Dendritic cell treated with granulocyte-macrophage colony-stimulating factor and Interleukin-4, amounts not matched to agents 40 ng/mL and 50 ng/mL, for 4 days (primary cell): Measurements from ENCODE around the gene TMEM45B.
"Not testable (repeated sequence)": the region's sequence is repeated elsewhere in the genome, so short reads cannot be mapped to it uniquely, and the experiment has no call there.

Experiments
- H3K27ac Mint-ChIP-seq: one replicate; pipeline ENCODE4 v1.8.0; 2022; ENCODE audit warnings: mild to moderate bottlenecking, mixed read lengths
- H3K27me3 Mint-ChIP-seq: one replicate; pipeline ENCODE4 v1.8.0; 2022; ENCODE audit warnings: mild to moderate bottlenecking, mixed read lengths
- H3K36me3 Mint-ChIP-seq: one replicate; pipeline ENCODE4 v1.8.0; 2022; ENCODE audit warnings: low read depth, mixed read lengths
- H3K4me1 Mint-ChIP-seq: one replicate; pipeline ENCODE4 v1.8.0; 2022; ENCODE audit warnings: low read depth, mixed read lengths
- H3K4me3 Mint-ChIP-seq: one replicate; pipeline ENCODE4 v1.8.0; 2022; ENCODE audit warnings: mild to moderate bottlenecking, moderate library complexity, mixed read lengths
- H3K9me3 Mint-ChIP-seq: one replicate; pipeline ENCODE4 v1.8.0; 2022; ENCODE audit warnings: mixed read lengths
- intact Hi-C: fragments of 100-400 bp; cut with micrococcal nuclease; formaldehyde crosslinking; loops from one replicate; pipeline ENCODE4 v1.15.0; 2022

TMEM45B gene

DNA sequence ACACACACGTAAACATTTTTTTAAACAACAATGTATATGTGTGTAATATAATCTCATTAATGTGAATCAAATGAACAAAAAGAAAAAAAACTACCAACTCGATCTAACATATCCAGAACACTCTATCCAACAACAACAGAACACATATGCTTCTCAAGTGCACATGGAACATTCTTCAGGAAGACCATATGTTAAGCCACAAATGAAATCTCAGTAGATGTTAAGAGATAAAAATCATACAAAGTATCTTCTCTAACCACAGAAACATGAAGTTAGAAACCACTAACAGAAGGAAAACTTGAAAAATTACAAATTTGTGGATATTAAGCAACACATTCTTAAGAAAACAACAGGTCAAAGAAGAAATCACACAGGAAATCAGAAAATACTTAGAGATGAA is 25.5 kb upstream of the TMEM45B start:
- H3K36me3 Mint-ChIP-seq, result no peaks in the 10 kb centered on the region
- intact Hi-C loops, result no loop called here
- peaks cover 8% of the 10 kb centered on the region for H3K9me3 Mint-ChIP-seq
- peak overlapping the region; percentile 79 for H3K27ac Mint-ChIP-seq
- no peaks in the 10 kb centered on the region for H3K27me3 Mint-ChIP-seq
- H3K4me1 Mint-ChIP-seq, result peaks cover 50% of the 10 kb centered on the region
- H3K4me3 Mint-ChIP-seq, result no peak overlapping the region

DNA sequence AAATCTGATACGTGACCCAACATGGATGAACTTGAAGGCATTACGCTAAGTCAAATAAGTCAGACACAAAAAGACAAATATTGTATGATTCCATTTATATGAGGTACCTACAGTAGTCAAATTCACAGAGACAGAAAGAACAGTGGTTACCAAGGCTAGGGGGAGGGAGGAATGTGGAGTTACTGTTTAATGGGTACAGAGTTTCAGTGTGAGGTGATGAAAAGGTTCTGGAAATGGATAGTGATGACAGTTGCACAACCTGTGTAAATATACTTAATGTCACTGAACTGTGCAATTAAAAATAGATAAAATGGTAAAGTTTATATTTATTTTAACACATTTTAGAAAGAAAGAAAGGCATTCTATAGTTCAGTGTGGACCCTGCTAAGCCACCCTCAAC is 24.1 kb upstream of the TMEM45B start:
- Mint-ChIP-seq H3K27me3 (no peaks in the 10 kb centered on the region), H3K9me3 (peaks cover 16% of the 10 kb centered on the region), H3K4me1 (peaks cover 40% of the 10 kb centered on the region), H3K27ac (peak overlapping the region; percentile 79), H3K4me3 (no peak overlapping the region), H3K36me3 (no peaks in the 10 kb centered on the region)
- intact Hi-C loops, result no loop called here

DNA sequence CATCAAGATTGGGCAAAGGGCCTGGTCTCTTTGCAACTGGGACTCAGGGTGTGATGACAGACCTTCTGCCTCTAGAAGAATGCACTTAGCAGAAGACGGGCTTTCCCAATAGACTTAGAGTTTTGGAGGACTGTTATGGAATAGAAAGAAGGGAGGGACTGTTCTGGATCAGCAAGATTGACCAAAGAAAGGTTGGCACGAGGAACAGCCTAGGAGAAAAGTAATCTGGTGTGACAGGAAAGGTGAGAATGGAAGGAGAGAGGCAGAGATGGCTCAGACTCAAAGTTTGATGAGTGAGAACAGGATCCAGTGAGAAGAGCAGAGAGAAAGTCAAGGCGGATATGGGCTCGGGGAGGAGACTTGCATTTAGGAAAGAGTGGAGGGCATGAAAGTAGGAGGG is 23.0 kb upstream of the TMEM45B start:
- H3K4me1 Mint-ChIP-seq, result peaks cover 40% of the 10 kb centered on the region
- no peaks in the 10 kb centered on the region for H3K36me3 Mint-ChIP-seq
- intact Hi-C loops, result no loop called here
- peaks cover 16% of the 10 kb centered on the region for H3K9me3 Mint-ChIP-seq
- peak overlapping the region; percentile 2 for H3K27ac Mint-ChIP-seq
- H3K4me3 Mint-ChIP-seq, result no peak overlapping the region
- H3K27me3 Mint-ChIP-seq, result peaks cover 6% of the 10 kb centered on the region

DNA sequence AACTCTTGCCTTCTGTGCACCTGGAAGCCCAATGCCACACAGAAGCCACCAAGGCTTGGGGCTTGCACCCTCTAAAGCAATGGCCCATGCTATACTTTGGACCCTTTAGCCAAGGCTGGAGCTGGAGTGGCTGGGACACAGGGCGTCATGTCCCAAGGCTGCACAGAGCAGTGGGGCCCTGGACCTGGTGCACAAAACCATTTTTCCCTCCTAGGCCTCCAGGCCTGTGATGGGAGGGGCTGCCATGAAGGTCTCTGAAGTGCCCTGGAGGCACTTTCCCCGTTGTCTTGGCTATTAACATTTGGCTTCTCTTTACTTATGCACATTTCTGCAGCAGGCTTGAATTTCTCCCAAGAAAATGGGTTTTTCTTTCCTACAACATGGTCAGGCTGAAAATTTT is 20.6 kb upstream of the TMEM45B start:
- Mint-ChIP-seq H3K9me3 (peaks cover 33% of the 10 kb centered on the region), H3K36me3 (no peaks in the 10 kb centered on the region), H3K4me3 (no peak overlapping the region), H3K27me3 (peaks cover 11% of the 10 kb centered on the region), H3K4me1 (peaks cover 35% of the 10 kb centered on the region), H3K27ac (no peak overlapping the region)
- intact Hi-C loops, result no loop called here

DNA sequence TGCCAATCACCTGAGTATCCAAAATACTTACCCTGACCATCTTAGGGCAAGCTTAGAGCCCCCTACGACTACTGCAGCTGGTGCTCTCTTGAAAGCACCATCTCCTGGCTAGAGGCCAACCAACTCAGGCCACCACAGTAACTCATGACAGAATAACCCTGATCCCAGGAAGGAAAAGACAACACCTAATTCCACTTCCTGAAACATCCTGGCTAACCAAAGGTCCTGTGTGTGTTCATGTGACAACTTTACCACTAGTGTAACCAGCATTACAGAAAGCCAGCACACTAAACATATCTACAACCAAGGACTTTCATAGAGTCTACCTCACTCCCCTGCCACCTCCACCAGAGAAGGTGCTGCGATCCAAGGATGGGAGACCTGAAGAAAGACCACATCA is 17.4 kb upstream of the TMEM45B start:
- peaks cover 9% of the 10 kb centered on the region for H3K4me1 Mint-ChIP-seq
- peak overlapping the region; percentile 55 for H3K27ac Mint-ChIP-seq
- intact Hi-C loops, result no loop called here
- H3K27me3 Mint-ChIP-seq, result peaks cover 20% of the 10 kb centered on the region
- H3K36me3 Mint-ChIP-seq, result no peaks in the 10 kb centered on the region
- no peak overlapping the region for H3K4me3 Mint-ChIP-seq
- peaks cover 33% of the 10 kb centered on the region for H3K9me3 Mint-ChIP-seq

DNA sequence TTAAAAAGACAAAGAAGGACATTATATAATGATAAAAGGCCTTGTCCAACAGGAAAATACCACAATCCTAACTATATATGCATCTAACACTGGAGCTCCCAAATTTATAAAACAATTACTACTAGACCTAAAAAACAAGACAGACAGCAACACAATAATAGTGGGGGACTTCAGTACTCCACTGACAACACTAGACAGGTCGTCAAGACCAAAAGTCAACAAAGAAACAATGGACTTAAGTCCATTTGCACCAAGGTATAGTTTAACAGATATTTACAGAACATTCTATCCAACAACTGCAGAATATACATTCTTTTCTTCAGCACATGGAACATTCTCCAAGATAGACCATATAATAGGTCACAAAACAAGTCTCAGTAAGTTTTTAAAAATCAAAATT is 15.5 kb upstream of the TMEM45B start:
- H3K27ac Mint-ChIP-seq, intact Hi-C loops, H3K36me3 Mint-ChIP-seq, H3K4me1 Mint-ChIP-seq, H3K4me3 Mint-ChIP-seq: not testable (repeated sequence)
- H3K27me3 Mint-ChIP-seq, result peaks cover 34% of the 10 kb centered on the region
- H3K9me3 Mint-ChIP-seq, result peaks cover 26% of the 10 kb centered on the region

DNA sequence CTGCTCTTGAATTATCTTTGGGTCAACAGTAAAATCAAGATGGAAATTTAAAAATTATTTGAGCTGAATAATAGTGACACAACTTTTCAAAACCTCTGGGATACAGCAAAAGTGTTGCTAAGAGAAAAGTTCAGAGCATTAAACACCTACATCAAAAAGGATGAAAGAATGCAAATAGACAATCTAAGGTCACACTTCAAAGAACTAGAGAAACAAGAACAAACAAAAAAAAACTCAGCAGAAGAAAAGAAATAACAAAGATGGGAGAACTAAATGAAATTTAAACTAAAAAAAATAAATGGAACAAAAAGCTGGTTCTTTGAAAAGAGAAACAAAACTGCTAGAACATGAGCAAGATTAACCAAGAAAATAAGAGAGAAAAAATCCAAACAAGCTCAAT is 15.0 kb upstream of the TMEM45B start:
- Mint-ChIP-seq H3K27ac (no peak overlapping the region), H3K4me3 (no peak overlapping the region), H3K9me3 (peaks cover 21% of the 10 kb centered on the region), H3K27me3 (peaks cover 39% of the 10 kb centered on the region), H3K4me1 (peaks cover 6% of the 10 kb centered on the region), H3K36me3 (no peaks in the 10 kb centered on the region)
- intact Hi-C loops, result no loop called here

DNA sequence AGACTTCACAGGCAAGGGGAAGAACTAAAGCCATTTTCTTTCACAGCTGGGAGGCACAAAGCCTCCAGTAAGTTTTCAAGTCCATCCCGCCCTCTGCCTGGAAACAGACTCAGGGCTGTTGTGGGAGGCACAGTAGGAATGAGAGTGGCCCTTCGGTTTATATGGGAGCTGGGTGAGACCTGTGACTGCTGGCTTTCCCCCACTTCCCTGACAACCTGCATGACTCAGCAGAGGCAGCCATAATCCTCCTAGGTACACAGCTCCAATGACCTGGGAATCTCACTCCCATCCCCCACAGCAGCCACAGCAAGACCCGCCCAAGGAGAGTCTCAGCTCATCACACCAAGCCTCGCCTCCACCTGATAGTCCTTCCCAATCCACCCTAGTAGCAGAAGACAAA is 12.1 kb upstream of the TMEM45B start:
- H3K27me3 Mint-ChIP-seq, result peaks cover 38% of the 10 kb centered on the region
- H3K9me3 Mint-ChIP-seq, result peaks cover 16% of the 10 kb centered on the region
- no peak overlapping the region for H3K4me3 Mint-ChIP-seq
- H3K4me1 Mint-ChIP-seq, result peaks cover 25% of the 10 kb centered on the region
- intact Hi-C loops, result no loop called here
- H3K27ac Mint-ChIP-seq, result peak overlapping the region; percentile 23
- no peaks in the 10 kb centered on the region for H3K36me3 Mint-ChIP-seq

DNA sequence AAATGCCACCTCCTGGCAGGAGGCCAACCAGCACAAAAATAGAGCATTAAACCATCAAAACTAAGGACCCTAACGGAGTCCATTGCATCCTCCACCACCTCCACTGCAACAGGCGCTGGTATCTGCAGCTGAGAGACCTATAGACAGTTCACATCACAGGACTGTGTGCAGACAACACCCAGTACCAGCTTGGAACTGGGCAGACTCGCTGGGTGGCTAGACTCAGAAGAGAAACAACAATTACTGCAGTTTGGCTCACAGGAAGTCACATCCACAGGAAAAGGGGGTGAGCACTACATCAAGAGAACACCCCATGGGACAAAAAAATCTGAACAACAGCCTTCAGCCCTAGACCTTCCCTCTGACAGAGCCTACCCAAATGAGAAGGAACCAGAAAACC is 11.6 kb upstream of the TMEM45B start:
- Mint-ChIP-seq H3K36me3 (no peaks in the 10 kb centered on the region), H3K27me3 (peaks cover 37% of the 10 kb centered on the region), H3K4me1 (peaks cover 25% of the 10 kb centered on the region), H3K4me3 (no peak overlapping the region), H3K27ac (peak overlapping the region; percentile 23), H3K9me3 (peaks cover 11% of the 10 kb centered on the region)
- intact Hi-C loops, result no loop called here

DNA sequence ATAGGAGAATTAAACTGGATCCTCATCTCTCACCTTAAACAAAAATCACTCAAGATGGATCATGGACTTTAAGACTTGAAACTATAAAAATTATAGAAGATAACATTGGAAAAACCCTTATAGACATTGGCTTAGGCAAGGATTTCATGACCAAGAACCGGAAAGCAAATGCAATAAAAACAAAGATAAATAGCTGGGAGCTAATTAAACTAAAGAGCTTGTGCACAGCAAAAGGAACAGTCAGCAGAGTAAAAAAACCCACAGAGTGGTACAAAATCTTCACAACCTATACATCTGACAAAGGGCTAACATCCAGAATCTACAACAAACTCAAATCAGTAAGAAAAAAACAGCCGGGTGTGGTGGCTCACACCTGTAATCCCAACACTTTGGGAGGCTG is 7.4 kb upstream of the TMEM45B start:
- H3K4me3 Mint-ChIP-seq, intact Hi-C loops, H3K36me3 Mint-ChIP-seq, H3K9me3 Mint-ChIP-seq, H3K27ac Mint-ChIP-seq: not testable (repeated sequence)
- H3K27me3 Mint-ChIP-seq, result peaks cover 37% of the 10 kb centered on the region
- peaks cover 25% of the 10 kb centered on the region for H3K4me1 Mint-ChIP-seq

DNA sequence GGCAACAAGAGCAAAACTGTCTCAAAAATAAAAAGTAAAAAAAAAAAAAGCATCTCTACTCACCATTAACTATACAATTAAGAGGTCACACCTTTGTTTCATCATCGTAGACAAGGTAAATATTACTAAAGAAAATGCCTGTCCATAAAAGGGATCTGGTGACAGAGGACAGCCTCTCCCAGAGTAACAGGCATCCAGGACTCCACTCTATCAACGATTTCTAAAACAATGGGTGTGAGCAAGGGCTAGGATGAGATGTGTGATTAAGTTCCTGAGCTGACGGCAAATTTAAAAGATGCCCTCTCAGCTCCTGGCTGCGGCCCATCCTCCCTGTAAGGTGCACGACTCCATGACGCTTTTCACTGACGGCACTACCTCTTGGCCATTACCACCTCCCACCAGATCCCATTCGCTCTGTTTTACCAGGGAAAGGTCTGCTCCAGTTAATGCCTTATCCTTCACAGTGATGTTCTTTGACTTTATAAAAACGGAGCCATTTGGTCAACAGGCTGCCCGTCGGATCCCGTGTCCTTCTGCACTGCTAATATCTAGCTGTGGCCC is 2.3 kb upstream of the TMEM45B start:
- Mint-ChIP-seq H3K4me1 (peaks cover 28% of the 10 kb centered on the region), H3K36me3 (peaks cover 10% of the 10 kb centered on the region), H3K9me3 (peaks cover 9% of the 10 kb centered on the region), H3K27ac (no peak overlapping the region), H3K4me3 (no peak overlapping the region), H3K27me3 (peaks cover 45% of the 10 kb centered on the region)
- intact Hi-C loops, result no loop called here

DNA sequence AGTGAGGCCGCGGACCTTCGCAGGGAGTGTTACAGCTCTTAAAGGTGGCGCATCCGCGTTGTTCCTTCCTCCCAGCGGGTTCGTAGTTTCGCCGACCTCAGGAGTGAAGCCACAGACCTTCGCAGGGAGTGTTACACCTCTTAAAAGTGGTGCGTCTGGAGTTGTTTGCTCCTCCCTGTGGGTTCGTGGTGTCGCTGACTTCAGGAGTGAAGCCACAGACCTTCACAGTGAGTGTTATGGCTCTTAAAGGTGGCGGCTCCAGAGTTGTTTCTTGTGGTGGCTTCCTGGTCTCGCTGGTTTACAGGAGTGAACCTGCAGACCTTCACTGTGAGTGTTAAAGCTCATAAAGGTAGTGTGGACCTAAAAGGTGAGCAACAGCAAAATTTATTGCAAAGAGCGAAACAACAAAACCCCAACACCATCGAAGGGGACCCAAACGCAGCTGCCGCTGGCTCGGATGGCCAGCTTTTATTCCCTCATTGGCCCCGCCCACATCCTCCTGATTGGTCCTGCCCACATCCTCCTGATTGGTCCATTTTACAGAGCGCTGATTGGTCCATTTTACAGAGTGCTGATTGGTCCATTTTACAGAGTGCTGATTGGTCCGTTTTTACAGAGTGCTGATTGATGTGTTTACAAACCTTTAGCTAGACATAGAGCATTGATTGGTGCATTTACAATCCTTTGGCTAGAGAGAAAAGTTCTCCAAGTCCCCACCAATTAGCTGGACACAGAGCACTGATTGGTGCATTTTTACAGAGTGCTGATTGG is 1.2 kb upstream of the TMEM45B start:
- peaks cover 9% of the 10 kb centered on the region for H3K9me3 Mint-ChIP-seq

DNA sequence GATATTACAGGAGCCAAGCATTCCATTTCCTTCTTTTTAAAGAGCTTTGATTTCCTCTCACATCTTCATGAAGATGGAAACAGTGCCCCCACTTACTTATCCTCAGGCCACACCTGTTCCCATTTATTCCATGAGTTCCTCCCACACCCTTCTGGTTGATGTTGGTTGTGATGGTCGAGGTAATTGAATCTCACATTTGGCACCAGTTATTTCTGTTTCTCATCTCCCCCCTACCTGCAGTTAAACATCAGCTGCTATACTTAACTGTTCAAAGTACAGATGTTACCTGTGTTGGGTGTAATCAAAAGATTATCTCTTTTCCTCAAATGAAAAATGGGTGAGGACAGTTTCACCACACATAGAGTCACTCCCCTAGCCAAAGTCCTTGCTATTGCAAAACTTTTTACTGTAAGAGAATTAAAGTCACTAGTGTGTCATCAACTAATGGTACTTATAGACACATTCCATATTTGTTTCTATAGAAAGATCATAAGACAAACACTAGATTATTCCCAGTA is 1.9 kb downstream of the TMEM45B start:
- Mint-ChIP-seq H3K4me3 (peak overlapping the region; percentile 32), H3K9me3 (peaks cover 16% of the 10 kb centered on the region), H3K36me3 (peaks cover 29% of the 10 kb centered on the region), H3K4me1 (peaks cover 56% of the 10 kb centered on the region), H3K27me3 (peaks cover 34% of the 10 kb centered on the region), H3K27ac (peak overlapping the region; percentile 70)
- intact Hi-C loops, result no loop called here

More for the DNA sequence above, 1.2 kb upstream of the TMEM45B start:
- no peak overlapping the region for H3K27ac Mint-ChIP-seq
- peaks cover 43% of the 10 kb centered on the region for H3K27me3 Mint-ChIP-seq
- peaks cover 10% of the 10 kb centered on the region for H3K36me3 Mint-ChIP-seq
- no peak overlapping the region for H3K4me3 Mint-ChIP-seq
- intact Hi-C loops, result no loop called here
- peaks cover 37% of the 10 kb centered on the region for H3K4me1 Mint-ChIP-seq

DNA sequence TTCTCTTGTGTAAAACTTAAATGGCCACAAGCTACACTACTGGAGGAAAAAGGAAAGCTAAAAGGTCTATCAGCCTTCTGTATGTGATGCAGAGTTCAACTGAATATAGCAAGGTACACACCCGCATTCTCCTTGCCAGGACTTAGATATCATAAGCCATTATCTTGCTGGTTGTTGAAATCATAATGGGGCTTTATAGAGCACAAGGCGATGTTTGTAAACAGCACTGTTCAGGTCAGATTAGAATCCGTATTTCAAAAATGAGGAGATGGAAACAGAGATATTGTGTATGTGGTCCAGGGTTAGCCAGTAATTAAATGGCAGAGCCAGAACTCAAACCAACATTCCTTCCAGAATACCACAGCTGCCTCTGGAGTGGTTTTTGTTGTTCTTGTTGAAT is 2.6 kb downstream of the TMEM45B start:
- Mint-ChIP-seq H3K4me3 (peak overlapping the region; percentile 7), H3K9me3 (peaks cover 16% of the 10 kb centered on the region)

More for the DNA sequence above, 2.6 kb downstream of the TMEM45B start:
- Mint-ChIP-seq H3K4me1 (peaks cover 56% of the 10 kb centered on the region), H3K27me3 (peaks cover 32% of the 10 kb centered on the region), H3K27ac (peak overlapping the region; percentile 70), H3K36me3 (peaks cover 29% of the 10 kb centered on the region)
- intact Hi-C loops, result not testable (repeated sequence)
